IPS-11a (cell line): ENCODE measurements around the gene ADIPOR1.

Experiments used
- H3K4me3 ChIP-seq: one replicate; pipeline ENCODE4 v1.5.1; 2013; ENCODE audit warnings: low read depth, low read length, control low read depth

The ADIPOR1 gene

GRCh38 chr1:202972046-202972445 is 13.9 kb upstream of the ADIPOR1 start:
- no peak overlapping the region for H3K4me3 ChIP-seq

- H3K4me3 ChIP-seq, result no peak overlapping the region
Observed at GRCh38 chr1:202968895-202969295, 10.8 kb upstream of the ADIPOR1 start.

GRCh38 chr1:202968351-202968750 is 10.2 kb upstream of the ADIPOR1 start:
- H3K4me3 ChIP-seq, result no peak overlapping the region

GRCh38 chr1:202967684-202968281 is 9.7 kb upstream of the ADIPOR1 start:
- H3K4me3 ChIP-seq, result peak overlapping the region; percentile 55

- peak overlapping the region; percentile 84 for H3K4me3 ChIP-seq
Observed at GRCh38 chr1:202966006-202966898, 8.1 kb upstream of the ADIPOR1 start.

- no peak overlapping the region for H3K4me3 ChIP-seq
Observed at GRCh38 chr1:202965422-202965821, 7.3 kb upstream of the ADIPOR1 start.

GRCh38 chr1:202964791-202965410 is 6.8 kb upstream of the ADIPOR1 start:
- no peak overlapping the region for H3K4me3 ChIP-seq

- no peak overlapping the region for H3K4me3 ChIP-seq
Observed at GRCh38 chr1:202961220-202961880, 3.2 kb upstream of the ADIPOR1 start.

- no peak overlapping the region for H3K4me3 ChIP-seq
Observed at GRCh38 chr1:202959276-202959620, 1.1 kb upstream of the ADIPOR1 start.

- peak overlapping the region; percentile 56 for H3K4me3 ChIP-seq
Observed at GRCh38 chr1:202958544-202959275, 598 bp upstream of the ADIPOR1 start.

GRCh38 chr1:202956969-202957368 is 1.1 kb downstream of the ADIPOR1 start:
- peak overlapping the region; percentile 82 for H3K4me3 ChIP-seq

- H3K4me3 ChIP-seq, result no peak overlapping the region
Observed at GRCh38 chr1:202954057-202954745, 3.9 kb downstream of the ADIPOR1 start.

GRCh38 chr1:202953392-202953791 is 4.7 kb downstream of the ADIPOR1 start:
- H3K4me3 ChIP-seq, result no peak overlapping the region

GRCh38 chr1:202952818-202953217 is 5.3 kb downstream of the ADIPOR1 start:
- no peak overlapping the region for H3K4me3 ChIP-seq

- no peak overlapping the region for H3K4me3 ChIP-seq
Observed at GRCh38 chr1:202952099-202952498, 6.0 kb downstream of the ADIPOR1 start.

- H3K4me3 ChIP-seq, result no peak overlapping the region
Observed at GRCh38 chr1:202951437-202951836, 6.7 kb downstream of the ADIPOR1 start.

GRCh38 chr1:202945483-202945882 is 12.6 kb downstream of the ADIPOR1 start:
- no peak overlapping the region for H3K4me3 ChIP-seq

GRCh38 chr1:202944438-202944921 is 13.6 kb downstream of the ADIPOR1 start:
- H3K4me3 ChIP-seq, result no peak overlapping the region

GRCh38 chr1:202942426-202942825 is 15.7 kb downstream of the ADIPOR1 start:
- no peak overlapping the region for H3K4me3 ChIP-seq

GRCh38 chr1:202941372-202941771 is 16.7 kb downstream of the ADIPOR1 start:
- H3K4me3 ChIP-seq, result no peak overlapping the region
